GM12873 (cell line): Measurements from ENCODE around the gene KRTAP9-3.
"Not testable (repeated sequence)": the region's sequence is repeated elsewhere in the genome, so short reads cannot be mapped to it uniquely, and the experiment has no call there.

Experiments used
- TF ChIP-seq, protein P1 (sequence below): IDR thresholded peaks from 2 replicates; pipeline ENCODE4 v1.5.1; 2012; ENCODE audit warnings: low read depth, mild to moderate bottlenecking, moderate library complexity, low read length, control low read depth; ENCODE audit not compliant: insufficient read depth; ENCODE audit errors: missing control alignments

The KRTAP9-3 gene

DNA sequence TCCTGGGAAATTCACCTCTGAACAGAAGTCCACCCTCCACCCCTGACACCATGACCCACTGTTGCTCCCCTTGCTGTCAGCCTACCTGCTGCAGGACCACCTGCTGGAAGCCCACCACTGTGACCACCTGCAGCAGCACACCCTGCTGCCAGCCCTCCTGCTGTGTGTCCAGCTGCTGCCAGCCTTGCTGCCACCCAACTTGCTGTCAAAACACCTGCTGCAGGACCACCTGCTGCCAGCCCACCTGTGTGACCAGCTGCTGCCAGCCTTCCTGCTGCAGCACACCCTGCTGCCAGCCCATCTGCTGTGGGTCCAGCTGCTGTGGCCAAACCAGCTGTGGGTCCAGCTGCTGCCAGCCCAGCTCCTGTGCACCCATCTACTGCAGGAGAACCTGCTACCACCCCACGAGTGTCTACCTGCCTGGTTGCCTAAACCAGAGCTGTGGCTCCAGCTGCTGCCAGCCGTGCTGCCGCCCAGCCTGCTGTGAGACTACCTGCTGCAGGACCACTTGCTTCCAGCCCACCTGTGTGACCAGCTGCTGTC, 43.5 kb downstream of the KRTAP9-3 start, which contains the start of gene KRTAP9-7:
KRTAP9-7 (plus strand) TSS at position 51 of the 543 bp plus-strand sequence; CDS start at position 51, 0 bp downstream.
- TF ChIP-seq, protein P1, sequence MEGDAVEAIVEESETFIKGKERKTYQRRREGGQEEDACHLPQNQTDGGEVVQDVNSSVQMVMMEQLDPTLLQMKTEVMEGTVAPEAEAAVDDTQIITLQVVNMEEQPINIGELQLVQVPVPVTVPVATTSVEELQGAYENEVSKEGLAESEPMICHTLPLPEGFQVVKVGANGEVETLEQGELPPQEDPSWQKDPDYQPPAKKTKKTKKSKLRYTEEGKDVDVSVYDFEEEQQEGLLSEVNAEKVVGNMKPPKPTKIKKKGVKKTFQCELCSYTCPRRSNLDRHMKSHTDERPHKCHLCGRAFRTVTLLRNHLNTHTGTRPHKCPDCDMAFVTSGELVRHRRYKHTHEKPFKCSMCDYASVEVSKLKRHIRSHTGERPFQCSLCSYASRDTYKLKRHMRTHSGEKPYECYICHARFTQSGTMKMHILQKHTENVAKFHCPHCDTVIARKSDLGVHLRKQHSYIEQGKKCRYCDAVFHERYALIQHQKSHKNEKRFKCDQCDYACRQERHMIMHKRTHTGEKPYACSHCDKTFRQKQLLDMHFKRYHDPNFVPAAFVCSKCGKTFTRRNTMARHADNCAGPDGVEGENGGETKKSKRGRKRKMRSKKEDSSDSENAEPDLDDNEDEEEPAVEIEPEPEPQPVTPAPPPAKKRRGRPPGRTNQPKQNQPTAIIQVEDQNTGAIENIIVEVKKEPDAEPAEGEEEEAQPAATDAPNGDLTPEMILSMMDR, result not testable (repeated sequence)

DNA sequence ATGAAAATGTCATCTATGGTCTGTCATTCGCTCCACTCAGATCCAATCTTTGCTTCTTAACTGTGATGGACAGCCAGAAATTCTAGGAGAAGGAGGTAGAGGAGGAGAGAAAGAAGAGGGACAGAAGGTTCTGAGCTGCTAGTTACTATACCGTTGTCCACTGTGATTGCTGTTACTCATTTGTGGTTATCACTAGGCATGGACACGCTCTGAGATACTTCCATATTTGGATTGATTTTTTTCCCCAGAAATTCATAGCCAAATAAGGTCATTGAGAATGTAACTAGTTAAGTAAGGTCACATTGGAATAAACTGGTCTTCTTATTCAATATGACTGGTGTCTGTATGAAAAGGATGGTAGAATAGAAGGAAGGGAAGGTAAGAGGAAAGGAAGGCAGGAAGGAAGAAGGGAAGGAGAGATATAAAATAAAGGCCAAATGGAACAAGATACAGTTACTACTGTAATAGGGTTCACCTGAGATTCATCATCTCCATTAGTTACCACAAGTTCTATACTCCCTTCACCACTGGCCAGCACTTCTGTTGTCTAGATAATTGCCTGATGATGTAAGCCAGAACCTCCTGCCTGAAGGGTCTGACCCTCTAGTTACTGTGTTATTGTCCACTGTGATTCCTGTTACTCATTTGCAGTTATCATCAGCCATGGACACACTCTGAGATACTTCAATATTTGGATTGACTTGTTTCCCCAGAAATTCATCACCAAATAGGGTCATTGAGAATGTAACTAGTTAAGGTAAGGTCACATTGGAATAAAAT, 46.1 kb downstream of the KRTAP9-3 start:
- TF ChIP-seq, protein P1, result no peak
